ENCODE measurements around the gene DDR2.
"Not testable (repeated sequence)": the region's sequence is repeated elsewhere in the genome, so short reads cannot be mapped to it uniquely, and the experiment has no call there.

The DDR2 gene

GRCh38 chr1:162765788-162766187 is 133.5 kb downstream of the DDR2 start:
- no peak for DNase-seq (ENCODE audit: low read depth in 2 of 2)

DNA sequence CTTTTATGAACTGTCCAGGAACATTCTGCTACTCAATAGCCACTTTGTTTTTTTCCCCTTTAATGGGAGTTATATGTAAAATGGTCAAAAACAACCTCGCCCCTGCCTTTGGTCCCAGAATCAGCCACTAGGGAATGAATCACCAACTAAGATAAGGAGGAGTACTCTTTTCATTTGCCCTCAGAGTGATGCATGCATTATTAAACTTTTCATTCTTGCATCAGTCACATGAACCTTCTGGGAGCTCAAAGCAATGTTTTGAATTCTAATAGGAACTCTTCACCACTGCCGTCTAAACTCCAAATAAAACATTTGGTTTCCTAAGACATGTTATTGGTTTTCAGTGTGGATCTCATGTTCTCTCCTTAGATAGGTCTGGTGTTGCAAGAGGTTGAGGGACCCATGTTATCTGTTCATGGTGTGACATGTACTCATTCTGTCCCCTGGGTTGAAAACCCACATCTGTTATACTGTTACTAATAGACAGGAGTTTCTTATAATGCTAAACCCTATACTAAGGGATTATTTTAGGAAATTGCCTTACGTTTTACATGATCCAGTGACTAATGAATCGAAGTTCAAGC is 140.4 kb downstream of the DDR2 start:
- no peak for DNase-seq (ENCODE audit: low read depth in 2 of 2)

DNA sequence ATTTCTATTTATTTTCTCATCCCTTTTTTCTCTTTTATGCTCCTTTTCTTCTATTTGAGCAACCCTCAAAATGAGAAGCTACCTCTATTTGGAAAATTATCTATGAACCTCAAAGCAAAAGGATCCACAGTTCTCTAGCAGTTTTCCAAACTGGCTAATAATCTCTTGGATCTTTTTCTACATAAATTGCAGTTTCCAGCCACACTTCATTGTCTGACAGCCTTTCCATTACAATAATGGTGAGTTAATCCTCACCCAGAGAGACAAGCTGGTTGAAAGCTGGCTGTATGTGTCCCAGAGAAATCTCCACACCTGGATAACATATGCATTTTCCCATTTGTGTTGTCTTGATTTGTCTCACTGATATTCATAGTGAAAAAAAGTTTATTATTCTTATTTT is 141.7 kb downstream of the DDR2 start:
- no peak for DNase-seq (ENCODE audit: low read depth in 2 of 2)

GRCh38 chr1:162779043-162779442 is 146.8 kb downstream of the DDR2 start:
- no peak for DNase-seq (ENCODE audit: low read depth in 2 of 2)

- no peak for DNase-seq (ENCODE audit: low read depth in 2 of 2)
Measured at GRCh38 chr1:162782671-162783070, 150.4 kb downstream of the DDR2 start.

- not testable (repeated sequence) for DNase-seq (ENCODE audit: low read depth in 2 of 2)
Measured at GRCh38 chr1:162784926-162785325, 152.7 kb downstream of the DDR2 start.

GRCh38 chr1:162788783-162789182 is 156.5 kb downstream of the DDR2 start:
- not testable (repeated sequence) for DNase-seq (ENCODE audit: low read depth in 2 of 2)

GRCh38 chr1:162790303-162790984 is 158.2 kb downstream of the DDR2 start, which contains the start of gene HSD17B7:
HSD17B7 (plus strand) TSS chr1:162790702; CDS start chr1:162790801, 99 bp downstream.
- DNase-seq (ENCODE audit: low read depth in 2 of 2), result peak in 1 of 2 experiments; percentile 9

- DNase-seq (ENCODE audit: low read depth in 2 of 2), result not testable (repeated sequence)
Measured at GRCh38 chr1:162790985-162791357, 158.7 kb downstream of the DDR2 start.

DNA sequence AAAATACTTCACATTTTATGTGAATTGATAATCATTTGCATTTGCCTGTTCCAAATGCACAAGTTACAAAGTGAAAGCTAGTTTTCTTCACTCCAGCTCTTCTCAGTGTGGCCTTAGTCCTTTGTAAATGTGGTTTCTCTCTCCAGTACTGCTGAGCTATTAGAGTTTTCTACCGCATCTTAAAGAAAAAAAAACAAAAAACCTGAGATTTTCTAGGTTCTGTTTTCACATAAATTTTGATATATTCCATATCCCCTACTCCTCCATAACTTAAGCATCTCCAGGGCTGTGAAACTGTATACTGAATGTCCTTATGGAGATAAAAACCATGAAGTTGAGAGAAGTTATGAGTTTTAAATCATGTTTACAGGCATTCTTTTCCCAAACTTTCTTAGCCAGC is 162.0 kb downstream of the DDR2 start:
- not testable (repeated sequence) for DNase-seq (ENCODE audit: low read depth in 2 of 2)

- not testable (repeated sequence) for DNase-seq (ENCODE audit: low read depth in 2 of 2)
Measured at GRCh38 chr1:162796617-162797279, 164.5 kb downstream of the DDR2 start.

DNA sequence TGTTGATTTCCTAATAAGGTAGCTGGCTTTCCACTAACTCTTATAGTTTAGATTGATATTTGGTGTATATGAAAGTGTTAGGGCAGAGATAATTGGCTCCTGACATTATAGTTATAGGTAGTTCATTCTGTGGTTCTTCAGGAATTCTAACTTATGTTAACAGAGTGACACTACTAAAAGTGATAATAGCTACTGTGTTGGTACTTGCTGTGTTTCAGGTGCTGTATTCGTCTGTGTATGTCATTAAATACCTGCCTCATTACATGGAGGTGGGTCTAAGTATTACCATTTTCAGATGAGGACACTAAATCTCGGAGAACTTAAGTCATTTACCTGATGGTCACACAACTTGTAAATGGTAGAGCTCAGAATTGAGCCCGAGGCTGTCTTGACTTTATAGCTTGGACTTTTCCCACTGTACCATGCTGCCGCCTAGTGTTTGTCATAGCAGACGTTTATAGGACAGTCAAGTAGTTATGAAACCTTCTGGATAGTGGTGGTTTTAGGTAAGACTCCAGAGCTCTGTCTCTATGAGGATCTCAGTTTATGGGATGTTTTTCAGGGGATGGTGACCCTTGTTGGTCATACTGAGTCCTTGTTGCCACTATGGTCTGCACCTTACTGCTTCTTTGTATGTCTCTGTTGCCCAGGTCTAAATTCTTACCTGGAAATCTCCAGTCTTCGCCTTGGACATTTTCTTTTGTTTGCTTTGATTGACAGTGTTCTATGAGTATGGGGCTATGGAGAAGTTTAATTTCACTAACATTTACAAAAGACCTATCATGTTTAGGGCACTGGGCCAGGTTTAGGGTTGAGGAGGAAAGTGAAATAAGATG is 167.9 kb downstream of the DDR2 start:
- peak; percentile 25 to 33 for DNase-seq (ENCODE audit: low read depth in 2 of 2)

GRCh38 chr1:162807503-162807902 is 175.2 kb downstream of the DDR2 start:
- DNase-seq (ENCODE audit: low read depth in 2 of 2), result not testable (repeated sequence)

DNA sequence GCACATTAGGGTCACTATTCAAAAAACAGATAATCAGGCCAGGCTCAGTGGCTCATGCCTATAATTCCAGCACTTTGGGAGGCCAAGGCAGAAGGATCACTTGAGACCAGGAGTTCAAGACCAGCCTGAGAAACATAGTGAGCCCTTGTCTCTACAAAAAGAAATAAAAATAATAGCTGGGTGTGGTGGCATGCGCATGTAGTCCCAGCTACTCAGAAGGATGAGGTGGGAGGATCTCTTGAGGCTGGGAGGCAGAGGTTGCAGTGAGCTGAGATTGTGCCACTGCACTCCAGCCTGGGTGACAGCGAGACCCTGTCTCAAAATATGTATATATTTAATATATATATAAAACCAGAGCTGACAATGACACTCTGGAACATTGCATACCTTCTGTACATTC is 180.1 kb downstream of the DDR2 start:
- not testable (repeated sequence) for DNase-seq (ENCODE audit: low read depth in 2 of 2)

GRCh38 chr1:162818136-162818535 is 185.9 kb downstream of the DDR2 start:
- DNase-seq (ENCODE audit: low read depth in 2 of 2), result not testable (repeated sequence)

- DNase-seq (ENCODE audit: low read depth in 2 of 2), result not testable (repeated sequence)
Measured at GRCh38 chr1:162818666-162819065, 186.4 kb downstream of the DDR2 start.

- no peak for DNase-seq (ENCODE audit: low read depth in 2 of 2)
Measured at GRCh38 chr1:162822391-162823200, 190.3 kb downstream of the DDR2 start.

- DNase-seq (ENCODE audit: low read depth in 2 of 2), result no peak
Measured at GRCh38 chr1:162823231-162823630, 191.0 kb downstream of the DDR2 start.

- no peak for DNase-seq (ENCODE audit: low read depth in 2 of 2)
Measured at GRCh38 chr1:162823771-162824525, 191.7 kb downstream of the DDR2 start.

- DNase-seq (ENCODE audit: low read depth in 2 of 2), result no peak
Measured at GRCh38 chr1:162829268-162829667, 197.0 kb downstream of the DDR2 start.

Measured in fibroblast of skin of left quadriceps (primary cell).